PFSK-1 (cell line): ENCODE data around the gene SPEF2.

Experiments
- FOXP2 ChIP-seq: optimal IDR thresholded peaks from 2 replicates; pipeline ENCODE3; 2011; ENCODE audit warnings: borderline replicate concordance, control low read depth, inconsistent platforms; ENCODE audit not compliant: insufficient read depth; ENCODE audit errors: extremely low read length, extremely low read depth
- POLR2AphosphoS5 ChIP-seq: IDR thresholded peaks from 2 replicates; pipeline ENCODE4 v1.6.1; 2012; ENCODE audit warnings: low read depth, mild to moderate bottlenecking, control low read depth, low read length, moderate library complexity
- SIN3A ChIP-seq: IDR thresholded peaks from 2 replicates; pipeline ENCODE4 v1.6.1; 2012; ENCODE audit warnings: mild to moderate bottlenecking, low read length, moderate library complexity, borderline replicate concordance; ENCODE audit not compliant: insufficient read depth
- TAF1 ChIP-seq: IDR thresholded peaks from 2 replicates; pipeline ENCODE4 v1.6.1; 2012; ENCODE audit warnings: low read length, control low read depth, borderline replicate concordance; ENCODE audit not compliant: insufficient read depth

GRCh38 chr5:35617060-35617434 is 616 bp upstream of the SPEF2 start:
- TF ChIP-seq POLR2AphosphoS5, result no peak
- TF ChIP-seq TAF1, result no peak
- no peak for TF ChIP-seq FOXP2
- TF ChIP-seq SIN3A, result no peak
